HG03175 (cell line): ENCODE measurements around the gene CSF1.

Source experiments
- ATAC-seq: cut with Tn5 transposase; IDR thresholded peaks from one replicate; pipeline ENCODE4 v1.9.1; 2021; ENCODE audit warnings: mild to moderate bottlenecking, moderate library complexity; ENCODE audit not compliant: unreplicated experiment

Gene CSF1

GRCh38 chr1:109975718-109976117, 65.1 kb downstream of the CSF1 start:
- ATAC-seq, result no peak

- no peak for ATAC-seq
These were observed 66.1 kb downstream of the CSF1 start for GRCh38 chr1:109976762-109977161.

DNA sequence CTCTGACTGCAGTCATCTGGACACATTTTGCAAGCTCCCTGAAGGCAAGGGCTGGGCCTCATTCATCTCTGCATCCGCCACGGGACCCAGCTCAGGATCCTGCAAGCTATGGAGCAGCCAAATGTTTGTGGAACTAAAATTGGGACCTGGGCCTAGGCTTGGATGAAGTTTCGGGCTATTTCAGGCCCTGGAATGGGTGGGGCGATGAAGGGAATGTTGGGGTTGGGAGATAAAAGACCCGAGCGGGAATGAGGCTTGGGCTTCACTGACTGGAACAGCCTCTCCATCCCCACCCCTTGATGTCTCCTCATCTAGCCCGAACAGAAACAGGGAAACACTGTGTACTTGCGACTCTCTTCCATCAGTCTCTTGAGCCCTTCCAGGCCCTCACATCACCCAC, 66.6 kb downstream of the CSF1 start:
- no peak for ATAC-seq

DNA sequence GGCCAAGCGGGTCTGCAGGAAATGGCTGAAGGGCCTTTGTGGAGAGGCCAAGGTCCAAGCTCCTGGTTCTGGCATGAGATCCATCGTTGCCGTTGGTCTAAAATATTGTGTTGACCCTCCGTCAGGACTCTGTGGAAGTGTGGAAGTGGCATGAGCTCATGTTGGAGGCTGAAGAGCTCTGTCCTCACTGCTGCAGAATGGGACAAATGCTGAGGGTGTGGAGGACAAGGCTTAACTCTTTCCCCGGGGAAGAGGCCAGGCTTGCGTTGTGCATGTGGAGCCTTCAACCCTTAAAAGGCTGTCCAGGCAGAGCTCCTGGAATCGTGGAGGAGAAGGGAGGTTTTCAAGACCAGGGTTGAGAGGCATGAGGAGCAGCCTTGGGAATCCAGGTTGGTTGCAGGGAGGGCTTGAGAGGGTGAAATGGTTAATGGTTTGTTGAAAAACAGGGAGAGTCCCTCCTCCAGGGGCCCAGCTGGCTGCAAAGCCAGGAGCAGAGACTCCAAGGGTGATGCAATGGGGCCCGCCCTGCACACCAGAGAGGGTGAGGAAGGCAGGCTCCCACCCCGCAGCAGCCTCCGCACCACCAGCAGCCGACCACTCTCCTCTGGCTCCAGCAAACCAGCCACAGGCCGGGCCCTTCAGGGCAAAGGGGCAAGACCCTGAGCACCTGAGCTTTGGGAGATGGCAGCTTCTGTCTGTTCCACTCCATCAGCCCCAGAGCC, 67.2 kb downstream of the CSF1 start:
- no peak for ATAC-seq

DNA sequence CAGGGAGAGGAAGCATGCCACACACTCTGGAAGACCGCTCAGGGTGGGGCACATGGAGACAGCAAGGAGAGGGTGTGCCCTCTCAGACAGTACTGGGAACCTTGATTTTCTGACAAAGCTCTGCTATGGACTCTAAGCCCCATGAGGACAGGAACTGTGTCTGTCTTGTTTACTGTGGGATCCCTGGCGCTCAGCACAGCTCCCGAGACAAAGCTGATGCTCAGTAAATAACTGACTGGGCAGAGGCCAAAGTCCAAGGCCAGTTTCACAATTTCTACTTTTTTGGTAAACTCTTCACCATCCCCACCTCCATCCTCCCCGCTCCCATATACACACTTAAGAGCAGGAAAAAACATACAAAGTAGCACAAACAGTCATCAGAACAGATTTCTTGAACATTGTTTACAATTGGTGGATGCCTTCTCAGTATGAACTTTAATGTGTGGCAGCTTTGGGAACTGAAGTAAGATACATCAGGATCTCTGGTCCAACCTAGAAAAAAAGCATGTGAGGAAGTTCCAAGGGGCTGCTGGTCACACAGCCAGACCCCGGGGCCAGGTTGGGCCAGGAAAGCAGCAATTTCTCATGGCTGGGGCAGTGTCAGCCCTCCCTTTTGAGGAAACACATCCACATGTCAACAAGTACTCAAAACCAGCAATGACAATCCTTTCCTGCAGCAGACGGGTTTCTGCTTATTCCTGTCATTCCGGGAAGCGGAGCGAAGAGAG, 68.3 kb downstream of the CSF1 start:
- ATAC-seq, result no peak

- no peak for ATAC-seq
These were observed 68.9 kb downstream of the CSF1 start for GRCh38 chr1:109979489-109980091.
